ENCODE data around the gene RGS21. TPM values are rescaled to one million over a fixed set of nuclear protein-coding genes. Genes with fewer than 3 reads are reported as not detected.
A peak's percentile ranks its signal among the peaks of the same experiment; 100 is the strongest.

RGS21 gene
- total and polyA plus RNA-seq, 4 experiments from 2014 or later, result not detected

DNA sequence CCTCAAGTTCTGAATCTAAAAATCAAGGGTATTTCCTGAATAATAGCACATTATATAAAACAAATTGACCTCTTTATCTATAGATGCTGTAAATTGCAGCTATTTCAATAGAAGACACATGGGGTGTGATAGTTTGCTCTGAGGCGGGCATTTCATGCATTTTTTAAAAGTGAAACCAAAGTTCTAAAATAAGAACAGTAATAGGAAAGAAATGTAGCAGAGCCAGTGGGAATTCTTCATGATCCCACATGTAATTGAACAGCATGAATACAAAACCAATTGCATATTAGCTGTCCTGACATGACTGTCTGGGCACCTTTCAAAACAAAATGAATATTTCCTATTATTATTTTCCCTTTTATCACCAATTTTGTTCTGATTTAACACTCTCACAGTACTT, 85.0 kb downstream of the RGS21 start:
- Mint-ChIP-seq H3K27me3 (no peaks in the 10 kb centered on the region), H3K36me3 (no peaks in the 10 kb centered on the region), H3K27ac (no peak overlapping the region), H3K4me1 (peaks cover 0 to 2% (median 0%) of the 10 kb centered on the region in 4 donors), H3K9me3 (no peaks in the 10 kb centered on the region), H3K4me3 (peak overlapping the region in 2 of 8 donors; percentile 14 to 58)
- Histone ChIP-seq H3K27ac (ENCODE audit: low read depth, low read length) (no peak overlapping the region), H3K27me3 (ENCODE audit: insufficient read depth, low read length) (no peaks in the 10 kb centered on the region), H3K4me1 (ENCODE audit: insufficient read depth, low read length) (no peaks in the 10 kb centered on the region), H3K4me3 (ENCODE audit: low read length in 2 of 2) (no peak overlapping the region), H3K9me3 (ENCODE audit: control insufficient read depth in 1 of 2, low read length in 2 of 2) (no peaks in the 10 kb centered on the region), H3K36me3 (ENCODE audit: insufficient read depth, low read length) (no peaks in the 10 kb centered on the region)
- intact Hi-C loops (cut with micrococcal nuclease), result no loop called here
- DNase-seq, result no peak
- CTCF ChIA-PET (ENCODE audit: partially characterized antibody), result no interaction called here
- POLR2A ChIA-PET (ENCODE audit: partially characterized antibody), result no interaction called here

- H3K4me1 Mint-ChIP-seq, result peaks cover 0 to 2% (median 0%) of the 10 kb centered on the region in 4 donors
- no peaks in the 10 kb centered on the region for H3K27me3 Mint-ChIP-seq
- Histone ChIP-seq H3K4me3 (ENCODE audit: low read length in 2 of 2) (no peak overlapping the region), H3K9me3 (ENCODE audit: control insufficient read depth in 1 of 2, low read length in 2 of 2) (no peaks in the 10 kb centered on the region), H3K27me3 (ENCODE audit: insufficient read depth, low read length) (no peaks in the 10 kb centered on the region), H3K27ac (ENCODE audit: low read depth, low read length) (no peak overlapping the region), H3K4me1 (ENCODE audit: insufficient read depth, low read length) (no peaks in the 10 kb centered on the region), H3K36me3 (ENCODE audit: insufficient read depth, low read length) (no peaks in the 10 kb centered on the region)
- ChIA-PET CTCF (ENCODE audit: partially characterized antibody) (no interaction called here), POLR2A (ENCODE audit: partially characterized antibody) (no interaction called here)
- intact Hi-C loops (cut with micrococcal nuclease), result no loop called here
- no peak overlapping the region for H3K4me3 Mint-ChIP-seq
- H3K9me3 Mint-ChIP-seq, result no peaks in the 10 kb centered on the region
- no peaks in the 10 kb centered on the region for H3K36me3 Mint-ChIP-seq
- no peak overlapping the region for H3K27ac Mint-ChIP-seq
- no peak for DNase-seq
Measured at GRCh38 chr1:192402571-192402970, 85.8 kb downstream of the RGS21 start.

DNA sequence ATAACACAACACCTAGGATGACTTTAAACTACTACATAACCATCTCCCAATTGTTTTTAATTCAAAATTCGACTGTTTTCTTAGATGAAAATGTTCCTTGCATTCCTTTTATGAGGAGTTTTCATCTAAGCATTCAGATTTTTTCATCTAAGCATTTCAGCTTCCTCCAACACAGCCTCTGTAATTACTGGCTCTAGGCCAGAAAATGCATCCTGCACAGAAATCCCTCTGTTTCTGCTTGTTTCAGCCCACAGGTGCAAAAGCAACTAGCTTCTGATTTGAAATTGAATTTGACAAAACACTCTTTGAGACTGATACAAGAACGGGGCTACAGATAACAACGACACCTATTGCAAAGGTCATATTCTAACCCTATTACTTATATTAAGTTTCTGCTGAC, 90.4 kb downstream of the RGS21 start:
- Histone ChIP-seq H3K27ac (ENCODE audit: low read depth, low read length) (no peak overlapping the region), H3K4me3 (ENCODE audit: low read length in 2 of 2) (no peak overlapping the region), H3K27me3 (ENCODE audit: insufficient read depth, low read length) (no peaks in the 10 kb centered on the region), H3K36me3 (ENCODE audit: insufficient read depth, low read length) (no peaks in the 10 kb centered on the region), H3K4me1 (ENCODE audit: insufficient read depth, low read length) (no peaks in the 10 kb centered on the region), H3K9me3 (ENCODE audit: control insufficient read depth in 1 of 2, low read length in 2 of 2) (no peaks in the 10 kb centered on the region)
- Mint-ChIP-seq H3K27ac (no peak overlapping the region), H3K27me3 (peaks cover 0 to 2% of the 10 kb centered on the region in 2 donors), H3K36me3 (no peaks in the 10 kb centered on the region), H3K4me1 (no peaks in the 10 kb centered on the region), H3K4me3 (no peak overlapping the region), H3K9me3 (no peaks in the 10 kb centered on the region)
- intact Hi-C loops (cut with micrococcal nuclease), result no loop called here
- POLR2A ChIA-PET (ENCODE audit: partially characterized antibody), result no interaction called here
- CTCF ChIA-PET (ENCODE audit: partially characterized antibody), result no interaction called here
- DNase-seq, result no peak

Other genes starting within 250 kb of the RGS21 start
- 1 to 10 TPM; 1.6 to 2.4 TPM for gene RGS18, start 158.5 kb upstream of the RGS21 start, total RNA-seq
- gene RGS18, start 158.5 kb upstream of the RGS21 start, polyA plus RNA-seq, result 1 to 10 TPM; 1.6 to 1.8 TPM